Fibroblast of lung (primary cell): ENCODE data around the gene OTOGL. TPM values are rescaled to one million over a fixed set of nuclear protein-coding genes. Genes with fewer than 3 reads are reported as not detected.

Source experiments
- DNase-seq, 2 donors: peaks; one replicate each; pipeline versions ENCODE4 v3.0.0 to v3.0.0-alpha.2; 2010; ENCODE audit warnings: low read depth in 2 of 2
- H2AFZ ChIP-seq: 2 replicates; pipeline ENCODE4 v1.5.1; 2012; ENCODE audit warnings: low read length, control low read depth, inconsistent platforms
- H3K27ac ChIP-seq: 2 replicates; pipeline ENCODE4 v1.5.1; 2011; ENCODE audit warnings: low read length, control low read depth; ENCODE audit not compliant: insufficient read depth
- H3K27me3 ChIP-seq: 2 replicates; pipeline ENCODE4 v1.5.1; 2011; ENCODE audit warnings: mild to moderate bottlenecking, low read length; ENCODE audit not compliant: control insufficient read depth, insufficient read depth
- H3K36me3 ChIP-seq: 2 replicates; pipeline ENCODE4 v1.5.1; 2011; ENCODE audit warnings: low read length; ENCODE audit not compliant: control insufficient read depth, insufficient read depth
- H3K4me1 ChIP-seq: 2 replicates; pipeline ENCODE4 v1.5.1; 2011; ENCODE audit warnings: low read length; ENCODE audit not compliant: control insufficient read depth, insufficient read depth; ENCODE audit errors: extremely low read depth
- H3K4me2 ChIP-seq: 2 replicates; pipeline ENCODE4 v1.5.1; 2011; ENCODE audit warnings: low read length, control low read depth; ENCODE audit not compliant: insufficient read depth; ENCODE audit errors: extremely low read depth
- H3K4me3 ChIP-seq, 4 experiments: fragments of 200-600 bp in 1 of 4; sonication (generic) in 1 of 4; replicated peaks in 1 of 4; 2 replicates each; pipeline ENCODE4 v1.5.1; 2011 to 2016; ENCODE audit warnings: low read length in 4 of 4, low read depth in 3 of 4, mild to moderate bottlenecking in 3 of 4, control low read depth in 2 of 4, inconsistent platforms in 1 of 4, mixed read lengths in 1 of 4; ENCODE audit not compliant: insufficient read depth in 1 of 4; ENCODE audit errors: control extremely low read depth in 1 of 4
- H3K79me2 ChIP-seq: 2 replicates; pipeline ENCODE4 v1.5.1; 2012; ENCODE audit warnings: mild to moderate bottlenecking, low read length, inconsistent platforms; ENCODE audit not compliant: control insufficient read depth, insufficient read depth
- H3K9ac ChIP-seq: 2 replicates; pipeline ENCODE4 v1.5.1; 2011; ENCODE audit warnings: mild to moderate bottlenecking, low read length, control low read depth; ENCODE audit not compliant: insufficient read depth
- H3K9me3 ChIP-seq: 2 replicates; pipeline ENCODE4 v1.5.1; 2012; ENCODE audit warnings: low read depth, low read length; ENCODE audit not compliant: control insufficient read depth, insufficient read depth
- H4K20me1 ChIP-seq: 2 replicates; pipeline ENCODE4 v1.5.1; 2011; ENCODE audit warnings: low read length; ENCODE audit not compliant: control insufficient read depth, insufficient read depth; ENCODE audit errors: extremely low read depth
- EZH2 ChIP-seq: IDR thresholded peaks from 2 replicates; pipeline ENCODE4 v1.5.1; 2012; ENCODE audit warnings: low read length, control low read depth, mild to moderate bottlenecking; ENCODE audit errors: missing control alignments
- polyA plus RNA-seq, 2 donors: library from polyadenylated mRNA; depleted of rRNA in 1 of 2; stranded (reverse) in 1 of 2; unstranded in 1 of 2; fragments of >200 nt; gene quantifications; 2 replicates each; pipeline ENCODE4 v1.2.1, GENCODE V29; 2011 to 2012; ENCODE audit warnings: missing spikeins in 1 of 2
- total RNA-seq: library from RNA; depleted of rRNA; stranded (reverse); fragments of >200 nt; gene quantifications from 2 replicates; pipeline ENCODE4 v1.2.1, GENCODE V29; 2014
- TF ChIP-seq, protein P1 (sequence below), 2 donors: IDR thresholded peaks in 1 of 2; conservative IDR thresholded peaks in 1 of 2; 1 replicate in 1 of 2; 2 replicates in 1 of 2; pipeline ENCODE4 v1.5.1; 2011 to 2012; ENCODE audit warnings: low read length in 2 of 2, control low read depth in 1 of 2, inconsistent platforms in 1 of 2, low read depth in 1 of 2, mild to moderate bottlenecking in 1 of 2

OTOGL gene
- total and polyA plus RNA-seq, 2 donors (not counting 1 experiment from before 2014, with no cell fraction given): 0.15 to 0.17 TPM

DNA sequence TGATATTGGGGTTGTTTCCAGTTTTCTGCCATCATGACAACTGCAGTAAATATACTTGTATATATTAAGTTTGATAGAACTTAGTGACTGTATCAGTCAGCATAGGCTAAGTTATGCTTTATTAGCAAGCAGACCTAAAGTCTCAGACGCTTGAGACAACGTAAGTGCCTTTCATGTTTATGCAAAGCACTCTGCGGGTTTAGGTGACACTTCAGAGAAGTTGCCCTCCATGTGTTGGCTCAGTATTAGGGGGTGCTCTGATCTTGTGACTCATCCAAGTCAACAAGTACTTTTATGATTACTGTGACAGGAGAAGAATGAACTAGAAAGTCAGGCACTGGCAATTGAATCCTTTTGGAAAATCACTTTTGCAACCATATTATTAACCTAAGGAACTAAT lies 13.3 kb upstream of the OTOGL start:
- no peak for DNase-seq
- Histone ChIP-seq H2AFZ (no peak overlapping the region), H4K20me1 (no peaks in the 10 kb centered on the region), H3K4me1 (no peaks in the 10 kb centered on the region), H3K79me2 (no peaks in the 10 kb centered on the region), H3K9ac (no peak overlapping the region), H3K27me3 (no peaks in the 10 kb centered on the region), H3K4me3 (no peak overlapping the region), H3K4me2 (no peak overlapping the region), H3K36me3 (no peaks in the 10 kb centered on the region), H3K9me3 (no peaks in the 10 kb centered on the region), H3K27ac (no peak overlapping the region)
- TF ChIP-seq EZH2: no peak
- TF ChIP-seq, protein P1, sequence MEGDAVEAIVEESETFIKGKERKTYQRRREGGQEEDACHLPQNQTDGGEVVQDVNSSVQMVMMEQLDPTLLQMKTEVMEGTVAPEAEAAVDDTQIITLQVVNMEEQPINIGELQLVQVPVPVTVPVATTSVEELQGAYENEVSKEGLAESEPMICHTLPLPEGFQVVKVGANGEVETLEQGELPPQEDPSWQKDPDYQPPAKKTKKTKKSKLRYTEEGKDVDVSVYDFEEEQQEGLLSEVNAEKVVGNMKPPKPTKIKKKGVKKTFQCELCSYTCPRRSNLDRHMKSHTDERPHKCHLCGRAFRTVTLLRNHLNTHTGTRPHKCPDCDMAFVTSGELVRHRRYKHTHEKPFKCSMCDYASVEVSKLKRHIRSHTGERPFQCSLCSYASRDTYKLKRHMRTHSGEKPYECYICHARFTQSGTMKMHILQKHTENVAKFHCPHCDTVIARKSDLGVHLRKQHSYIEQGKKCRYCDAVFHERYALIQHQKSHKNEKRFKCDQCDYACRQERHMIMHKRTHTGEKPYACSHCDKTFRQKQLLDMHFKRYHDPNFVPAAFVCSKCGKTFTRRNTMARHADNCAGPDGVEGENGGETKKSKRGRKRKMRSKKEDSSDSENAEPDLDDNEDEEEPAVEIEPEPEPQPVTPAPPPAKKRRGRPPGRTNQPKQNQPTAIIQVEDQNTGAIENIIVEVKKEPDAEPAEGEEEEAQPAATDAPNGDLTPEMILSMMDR (conservative IDR thresholded peaks at IDR 0.05 in 1 of 2, IDR thresholded peaks at IDR 0.05 in 1 of 2; ENCODE audit: low read depth in 1 of 2, low read length in 2 of 2): no peak

- Histone ChIP-seq H3K4me1 (no peaks in the 10 kb centered on the region), H2AFZ (no peak overlapping the region), H3K36me3 (no peaks in the 10 kb centered on the region), H3K9me3 (no peaks in the 10 kb centered on the region), H3K27me3 (no peaks in the 10 kb centered on the region), H3K9ac (no peak overlapping the region), H3K79me2 (no peaks in the 10 kb centered on the region), H3K4me2 (no peak overlapping the region), H3K4me3 (no peak overlapping the region), H4K20me1 (no peaks in the 10 kb centered on the region), H3K27ac (no peak overlapping the region)
- no peak for TF ChIP-seq EZH2
- TF ChIP-seq, protein P1 (conservative IDR thresholded peaks at IDR 0.05 in 1 of 2, IDR thresholded peaks at IDR 0.05 in 1 of 2; ENCODE audit: low read depth in 1 of 2, low read length in 2 of 2): no peak
- no peak for DNase-seq
Observed at GRCh38 chr12:80087486-80088213, 11.7 kb upstream of the OTOGL start.

DNA sequence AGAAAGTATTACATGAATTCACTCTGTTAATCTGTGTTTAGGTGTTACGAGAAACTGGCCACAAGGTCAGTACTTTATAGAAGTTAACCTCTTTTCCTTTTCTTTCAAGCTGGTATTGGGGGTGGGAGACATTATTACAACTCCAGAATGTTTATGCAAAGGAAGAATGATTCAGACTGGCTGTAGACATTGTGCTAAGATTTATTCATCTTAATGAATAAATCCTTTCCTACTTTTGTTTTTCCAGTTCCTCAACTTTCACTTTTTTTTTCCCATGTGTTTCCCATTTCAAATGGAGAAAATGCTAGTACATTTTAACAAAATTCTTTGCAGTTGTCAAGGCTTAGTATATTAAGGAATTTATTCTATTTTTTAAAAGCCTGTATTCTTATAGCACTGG lies 1.3 kb downstream of the OTOGL start:
- Histone ChIP-seq H3K4me1 (no peaks in the 10 kb centered on the region), H3K27me3 (no peaks in the 10 kb centered on the region), H3K27ac (no peak overlapping the region), H3K9me3 (no peaks in the 10 kb centered on the region), H3K9ac (no peak overlapping the region), H3K36me3 (no peaks in the 10 kb centered on the region), H2AFZ (no peak overlapping the region), H3K4me3 (no peak overlapping the region), H4K20me1 (no peaks in the 10 kb centered on the region), H3K4me2 (no peak overlapping the region), H3K79me2 (no peaks in the 10 kb centered on the region)
- peak; percentile 64 to 78 for DNase-seq
- TF ChIP-seq EZH2: no peak
- TF ChIP-seq, protein P1 (conservative IDR thresholded peaks at IDR 0.05 in 1 of 2, IDR thresholded peaks at IDR 0.05 in 1 of 2; ENCODE audit: low read depth in 1 of 2, low read length in 2 of 2): no peak
